Ishikawa (cell line): ENCODE results near the gene SUN3.

Source experiments
- CEBPB ChIP-seq: IDR thresholded peaks from 2 replicates; pipeline ENCODE4 v1.6.1; 2012
- CREB1 ChIP-seq: IDR thresholded peaks from 2 replicates; pipeline ENCODE4 v1.6.1; 2012; ENCODE audit warnings: low read depth
- EGR1 ChIP-seq: IDR thresholded peaks from 2 replicates; pipeline ENCODE4 v1.6.1; 2012
- EP300 ChIP-seq: IDR thresholded peaks from 2 replicates; pipeline ENCODE4 v1.6.1; 2012; ENCODE audit warnings: borderline replicate concordance
- MAX ChIP-seq: IDR thresholded peaks from 2 replicates; pipeline ENCODE4 v1.6.1; 2012
- NFIC ChIP-seq: IDR thresholded peaks from 2 replicates; pipeline ENCODE4 v1.6.1; 2012
- RAD21 ChIP-seq: IDR thresholded peaks from 2 replicates; pipeline ENCODE4 v1.6.1; 2012; ENCODE audit warnings: low read depth
- REST ChIP-seq: IDR thresholded peaks from 2 replicates; pipeline ENCODE4 v1.6.1; 2012; ENCODE audit warnings: low read depth, mild to moderate bottlenecking
- TAF1 ChIP-seq: IDR thresholded peaks from 2 replicates; pipeline ENCODE4 v1.6.1; 2012; ENCODE audit warnings: low read depth, mild to moderate bottlenecking
- TCF12 ChIP-seq: IDR thresholded peaks from 2 replicates; pipeline ENCODE4 v1.6.1; 2012; ENCODE audit warnings: low read depth
- TEAD4 ChIP-seq: IDR thresholded peaks from 2 replicates; pipeline ENCODE4 v1.6.1; 2012
- USF1 ChIP-seq: IDR thresholded peaks from 2 replicates; pipeline ENCODE4 v1.6.1; 2012
- YY1 ChIP-seq: IDR thresholded peaks from 2 replicates; pipeline ENCODE4 v1.6.1; 2012; ENCODE audit warnings: low read depth
- ZBTB7A ChIP-seq: IDR thresholded peaks from 2 replicates; pipeline ENCODE4 v1.6.1; 2012; ENCODE audit warnings: low read depth

GRCh38 chr7:47953822-47954221 lies 75.1 kb downstream of the SUN3 start:
- TF ChIP-seq EP300 = no peak
- TF ChIP-seq USF1 = no peak
- TF ChIP-seq ZBTB7A = no peak
- TF ChIP-seq REST = no peak
- no peak for TF ChIP-seq NFIC
- no peak for TF ChIP-seq RAD21
- no peak for TF ChIP-seq MAX
- no peak for TF ChIP-seq TCF12
- TF ChIP-seq EGR1 = no peak
- no peak for TF ChIP-seq YY1
- no peak for TF ChIP-seq CEBPB
- no peak for TF ChIP-seq TAF1
- TF ChIP-seq TEAD4 = no peak
- no peak for TF ChIP-seq CREB1
